HEK293T (cell line): ENCODE results near the gene ZNF205.

Experiments
- CTCF ChIA-PET: fragments of 350-600 bp; formaldehyde crosslinking; extraction: SDS; loops from one replicate; lab custom pipeline; 2021; ENCODE audit warnings: antibody characterized with exemption, inconsistent platforms; lab: Yijun Ruan, JAX
- POLR2A ChIA-PET: fragments of 350-600 bp; formaldehyde crosslinking; extraction: SDS; loops from one replicate; lab custom pipeline; 2020; ENCODE audit warnings: antibody characterized with exemption, inconsistent platforms; lab: Yijun Ruan, JAX
- DNase-seq: peaks from one replicate; pipeline ENCODE4 v3.0.0; 2012; ENCODE audit warnings: mixed read lengths; ENCODE audit errors: extremely low spot score
- ARNT ChIP-seq: fragments of 450-650 bp; IDR thresholded peaks from 2 replicates; pipeline ENCODE4 v1.6.1; 2017; ENCODE audit warnings: mild to moderate bottlenecking
- BHLHE40 ChIP-seq: fragments of 450-650 bp; IDR thresholded peaks from 2 replicates; pipeline ENCODE4 v1.6.1; 2016; ENCODE audit warnings: mild to moderate bottlenecking, moderate library complexity, borderline replicate concordance
- CTBP1 ChIP-seq: fragments of 450-650 bp; IDR thresholded peaks from 2 replicates; pipeline ENCODE4 v1.6.1; 2016; ENCODE audit warnings: borderline replicate concordance
- ELF4 ChIP-seq: fragments of 450-650 bp; IDR thresholded peaks from 2 replicates; pipeline ENCODE4 v1.6.1; 2017; ENCODE audit warnings: antibody characterized with exemption
- FOXA1 ChIP-seq: fragments of 450-650 bp; IDR thresholded peaks from 2 replicates; pipeline ENCODE4 v1.6.1; 2016; ENCODE audit warnings: mild to moderate bottlenecking
- FOXK2 ChIP-seq: fragments of 450-650 bp; IDR thresholded peaks from 2 replicates; pipeline ENCODE4 v1.6.1; 2016; ENCODE audit warnings: mild to moderate bottlenecking
- FOXM1 ChIP-seq: fragments of 450-650 bp; IDR thresholded peaks from 2 replicates; pipeline ENCODE4 v1.6.1; 2017; ENCODE audit warnings: mild to moderate bottlenecking, borderline replicate concordance
- HDGF ChIP-seq: fragments of 450-650 bp; IDR thresholded peaks from 2 replicates; pipeline ENCODE4 v1.6.1; 2017; ENCODE audit warnings: antibody characterized with exemption, borderline replicate concordance
- L3MBTL2 ChIP-seq: fragments of 450-650 bp; conservative IDR thresholded peaks from 2 replicates; pipeline ENCODE4 v1.6.1; 2016; ENCODE audit warnings: mild to moderate bottlenecking
- LEF1 ChIP-seq: fragments of 450-650 bp; IDR thresholded peaks from 2 replicates; pipeline ENCODE4 v1.6.1; 2017; ENCODE audit warnings: mild to moderate bottlenecking, borderline replicate concordance
- NFRKB ChIP-seq: fragments of 450-650 bp; IDR thresholded peaks from 2 replicates; pipeline ENCODE4 v1.6.1; 2016; ENCODE audit warnings: mild to moderate bottlenecking, moderate library complexity
- SP1 ChIP-seq: fragments of 450-650 bp; IDR thresholded peaks from 2 replicates; pipeline ENCODE4 v1.6.1; 2017
- SUZ12 ChIP-seq: fragments of 450-650 bp; IDR thresholded peaks from 2 replicates; pipeline ENCODE4 v1.6.1; 2016; ENCODE audit warnings: mild to moderate bottlenecking
- TARDBP ChIP-seq: fragments of 450-650 bp; IDR thresholded peaks from 2 replicates; pipeline ENCODE4 v1.6.1; 2016
- ZNF384 ChIP-seq: fragments of 450-650 bp; IDR thresholded peaks from 2 replicates; pipeline ENCODE4 v1.6.1; 2016
- TF ChIP-seq, protein P1 (sequence below): fragments of 450-650 bp; IDR thresholded peaks from 2 replicates; pipeline ENCODE4 v1.6.1; 2016

ZNF205 gene

DNA sequence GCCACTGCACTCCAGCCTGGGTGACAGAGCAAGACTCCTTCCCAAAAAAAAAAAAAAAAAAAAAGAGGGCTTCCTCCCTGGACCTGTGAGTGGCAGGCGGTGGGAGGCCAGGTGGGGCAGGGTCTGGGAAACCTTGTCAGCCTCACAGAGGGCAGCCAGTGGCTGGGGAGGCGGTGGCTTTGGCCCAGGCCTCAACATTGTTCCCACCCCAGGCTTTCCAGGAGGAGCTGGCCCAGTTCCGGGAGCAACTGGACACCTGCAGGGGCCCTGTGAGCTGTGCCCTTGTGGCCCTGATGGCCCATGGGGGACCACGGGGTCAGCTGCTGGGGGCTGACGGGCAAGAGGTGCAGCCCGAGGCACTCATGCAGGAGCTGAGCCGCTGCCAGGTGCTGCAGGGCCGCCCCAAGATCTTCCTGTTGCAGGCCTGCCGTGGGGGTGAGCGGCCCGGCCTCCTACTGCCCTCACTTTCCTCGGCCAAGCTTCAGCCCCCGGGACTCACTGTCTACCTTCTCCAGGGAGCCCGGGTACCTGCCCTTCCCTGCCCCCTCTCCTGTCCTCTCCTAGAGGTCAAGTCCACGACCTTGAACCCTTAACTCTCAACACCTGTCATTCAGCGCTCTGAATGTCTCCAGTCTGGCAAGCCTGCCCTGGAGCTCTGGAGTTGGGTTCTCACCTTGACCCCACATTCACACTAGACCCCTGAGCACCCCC is 34.8 kb downstream of the ZNF205 start:
- TF ChIP-seq TARDBP (no peak), ELF4 (no peak), SUZ12 (no peak), BHLHE40 (no peak), NFRKB (no peak), FOXK2 (no peak), FOXM1 (no peak), LEF1 (no peak), CTBP1 (no peak), ZNF384 (no peak)
- TF ChIP-seq, protein P1, sequence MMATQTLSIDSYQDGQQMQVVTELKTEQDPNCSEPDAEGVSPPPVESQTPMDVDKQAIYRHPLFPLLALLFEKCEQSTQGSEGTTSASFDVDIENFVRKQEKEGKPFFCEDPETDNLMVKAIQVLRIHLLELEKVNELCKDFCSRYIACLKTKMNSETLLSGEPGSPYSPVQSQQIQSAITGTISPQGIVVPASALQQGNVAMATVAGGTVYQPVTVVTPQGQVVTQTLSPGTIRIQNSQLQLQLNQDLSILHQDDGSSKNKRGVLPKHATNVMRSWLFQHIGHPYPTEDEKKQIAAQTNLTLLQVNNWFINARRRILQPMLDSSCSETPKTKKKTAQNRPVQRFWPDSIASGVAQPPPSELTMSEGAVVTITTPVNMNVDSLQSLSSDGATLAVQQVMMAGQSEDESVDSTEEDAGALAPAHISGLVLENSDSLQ, result no peak
- CTCF ChIA-PET, result interaction anchor here (1.0 kb wide), 1 partner anchor 36 kb away, joined by 3 read pairs; no protein-coding TSS in a partner anchor
- no peak for DNase-seq
- POLR2A ChIA-PET, result interaction anchor here (5.2 kb wide), 1 partner anchor 14 kb away, joined by 78 read pairs; the partner anchor contains the start of gene ZNF213

- TF ChIP-seq, protein P1, result no peak
- TF ChIP-seq TARDBP, result no peak
- DNase-seq, result no peak
- ChIA-PET POLR2A (interaction anchor here (1.1 to 5.2 kb wide), 2 partner anchors 14 to 88 kb away, joined by 3 to 78 read pairs; partner anchors contain the start of gene ZNF213), CTCF (interaction anchor here (1.0 kb wide), 1 partner anchor 35 kb away, joined by 3 read pairs; no protein-coding TSS in a partner anchor)
These were observed 35.3 kb downstream of the ZNF205 start for GRCh38 chr16:3147757-3148104.

DNA sequence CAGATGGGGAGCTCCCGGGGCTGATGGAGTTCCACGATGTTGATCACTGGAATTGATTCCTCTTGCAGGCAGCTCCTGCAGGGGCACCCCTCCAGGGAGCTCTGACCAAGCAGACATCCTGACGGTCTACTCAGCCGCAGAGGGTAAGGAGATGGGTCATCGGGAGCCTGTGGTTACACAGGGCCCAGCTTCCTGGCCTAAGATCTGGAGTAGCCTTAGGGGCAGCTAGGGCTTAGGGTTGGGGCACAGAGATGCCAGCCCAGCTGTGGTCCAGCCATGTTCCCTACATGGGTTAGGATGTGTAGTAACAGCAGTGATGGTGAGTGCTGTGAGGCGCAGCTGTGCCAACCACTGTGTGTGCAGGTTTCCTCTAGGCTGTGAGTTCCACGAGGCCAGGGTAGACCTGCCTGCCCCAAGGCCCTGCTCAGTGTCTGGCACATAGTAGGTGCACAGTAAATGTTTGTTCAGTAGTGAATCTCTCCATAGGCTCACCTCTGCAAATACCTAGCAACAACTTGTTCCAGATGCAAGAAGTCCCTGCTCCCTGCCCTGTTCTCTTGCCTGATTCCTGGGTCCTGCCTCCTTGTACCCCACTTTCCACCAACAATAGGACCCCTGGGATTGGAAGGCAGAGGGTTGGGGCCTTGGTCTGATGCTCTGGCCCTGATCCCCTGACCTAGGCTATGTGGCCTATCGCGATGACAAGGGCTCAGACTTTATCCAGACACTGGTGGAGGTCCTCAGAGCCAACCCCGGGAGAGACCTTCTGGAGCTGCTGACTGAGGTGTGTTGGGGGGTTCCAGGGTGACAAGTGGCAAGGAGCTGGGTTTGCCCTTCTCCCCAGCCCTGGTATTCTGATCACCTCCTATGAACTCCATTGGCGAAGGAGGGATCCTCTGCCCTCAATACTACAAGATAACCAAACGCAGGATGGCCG is 36.1 kb downstream of the ZNF205 start:
- ChIA-PET CTCF (interaction anchor here (0.6 to 2.4 kb wide), 7 partner anchors 14 to 71 kb away, joined by 3 to 20 read pairs (median 3); partner anchors contain the start of gene ZNF213), POLR2A (interaction anchor here (0.8 to 5.2 kb wide), 12 partner anchors 8 to 98 kb away, joined by 3 to 78 read pairs (median 4); partner anchors contain the start of gene ZNF213)
- DNase-seq, result no peak
- TF ChIP-seq BHLHE40, result no peak
- no peak for TF ChIP-seq FOXK2
- no peak for TF ChIP-seq L3MBTL2
- TF ChIP-seq SP1, result no peak
- TF ChIP-seq SUZ12, result no peak
- no peak for TF ChIP-seq NFRKB
- no peak for TF ChIP-seq ZNF384
- TF ChIP-seq, protein P1, result no peak
- TF ChIP-seq FOXM1, result no peak

- no peak for TF ChIP-seq ZNF384
- no peak for TF ChIP-seq FOXK2
- no peak for TF ChIP-seq LEF1
- TF ChIP-seq BHLHE40, result no peak
- TF ChIP-seq, protein P1, result no peak
- no peak for TF ChIP-seq L3MBTL2
- no peak for TF ChIP-seq CTBP1
- TF ChIP-seq ARNT, result no peak
- no peak for TF ChIP-seq SUZ12
- no peak for TF ChIP-seq TARDBP
- TF ChIP-seq NFRKB, result no peak
- TF ChIP-seq FOXM1, result no peak
- no peak for TF ChIP-seq FOXA1
- no peak for TF ChIP-seq HDGF
- CTCF ChIA-PET, result interaction anchor here (0.6 to 2.4 kb wide), 8 partner anchors 14 to 117 kb away, joined by 3 to 20 read pairs (median 4); partner anchors contain the start of gene ZNF213
- no peak for DNase-seq
- POLR2A ChIA-PET, result interaction anchor here (0.8 to 5.2 kb wide), 12 partner anchors 8 to 99 kb away, joined by 3 to 78 read pairs (median 4); partner anchors contain the start of genes OR1F1 and ZNF213
These were observed 36.8 kb downstream of the ZNF205 start for GRCh38 chr16:3149193-3149530.

GRCh38 chr16:3149630-3150345 is 37.4 kb downstream of the ZNF205 start:
- CTCF ChIA-PET, result interaction anchor here (0.6 to 2.4 kb wide), 11 partner anchors 15 to 228 kb away, joined by 3 to 20 read pairs (median 3); partner anchors contain the start of gene ZNF213
- 0 out of 2 replicates have a peak, but pooled peaks have one; percentile 69 for TF ChIP-seq HDGF
- no peak for TF ChIP-seq FOXA1
- peak; percentile 56 for DNase-seq
- POLR2A ChIA-PET, result interaction anchor here (0.8 to 5.2 kb wide), 20 partner anchors 9 to 133 kb away, joined by 3 to 78 read pairs (median 4); partner anchors contain the start of genes OR1F1, ZNF213 and ZNF263
